Activated gamma-delta T cell treated with anti-CD3 and anti-CD28 coated beads, Interleukin-2, amount 50 U/mL, for 16 hours (primary cell): ENCODE data around the gene TMEM139.
"Not testable (repeated sequence)": the region's sequence is repeated elsewhere in the genome, so short reads cannot be mapped to it uniquely, and the experiment has no call there.

Experiments
- DNase-seq: peaks from one replicate; pipeline ENCODE4 v3.0.0-alpha.2; 2020; ENCODE audit warnings: low read depth

The TMEM139 gene

DNA sequence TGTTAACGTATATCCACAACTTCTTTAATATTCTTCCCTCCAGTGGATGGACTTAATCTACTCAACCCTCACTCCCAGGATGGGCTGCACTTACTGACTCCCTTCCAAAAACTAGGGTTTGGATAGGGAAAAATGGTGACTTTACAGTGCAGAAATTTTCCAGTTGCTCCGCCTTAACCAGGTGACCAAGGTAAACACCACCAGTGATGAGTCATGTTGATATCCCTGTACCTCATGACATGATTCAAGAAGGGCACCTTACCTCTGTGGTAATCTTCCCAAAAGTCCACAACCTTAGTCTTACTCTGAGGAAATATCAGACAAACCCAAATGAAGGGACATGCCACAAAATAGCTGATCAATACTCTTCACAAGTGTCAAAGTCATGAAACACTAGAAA is 25.0 kb upstream of the TMEM139 start:
- DNase-seq = no peak

DNA sequence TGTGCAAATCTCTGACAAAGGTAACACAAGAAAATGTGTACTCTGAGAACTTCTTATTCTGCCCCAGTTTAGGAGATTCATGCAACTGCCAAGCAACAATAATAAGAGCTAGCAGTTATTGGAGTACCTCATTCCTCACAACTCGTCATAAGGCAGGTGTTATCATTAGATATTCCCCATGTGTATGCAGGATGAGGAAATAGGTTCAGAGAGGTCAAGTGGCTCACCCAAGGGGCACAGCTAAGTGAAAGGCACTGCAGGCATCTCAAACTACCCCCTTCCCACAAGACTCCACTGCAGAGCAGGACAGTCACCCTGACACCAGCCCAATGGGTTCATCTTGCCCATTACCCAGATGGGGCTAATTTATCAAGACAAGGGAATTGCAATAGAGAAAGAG is 22.9 kb upstream of the TMEM139 start:
- no peak for DNase-seq

DNA sequence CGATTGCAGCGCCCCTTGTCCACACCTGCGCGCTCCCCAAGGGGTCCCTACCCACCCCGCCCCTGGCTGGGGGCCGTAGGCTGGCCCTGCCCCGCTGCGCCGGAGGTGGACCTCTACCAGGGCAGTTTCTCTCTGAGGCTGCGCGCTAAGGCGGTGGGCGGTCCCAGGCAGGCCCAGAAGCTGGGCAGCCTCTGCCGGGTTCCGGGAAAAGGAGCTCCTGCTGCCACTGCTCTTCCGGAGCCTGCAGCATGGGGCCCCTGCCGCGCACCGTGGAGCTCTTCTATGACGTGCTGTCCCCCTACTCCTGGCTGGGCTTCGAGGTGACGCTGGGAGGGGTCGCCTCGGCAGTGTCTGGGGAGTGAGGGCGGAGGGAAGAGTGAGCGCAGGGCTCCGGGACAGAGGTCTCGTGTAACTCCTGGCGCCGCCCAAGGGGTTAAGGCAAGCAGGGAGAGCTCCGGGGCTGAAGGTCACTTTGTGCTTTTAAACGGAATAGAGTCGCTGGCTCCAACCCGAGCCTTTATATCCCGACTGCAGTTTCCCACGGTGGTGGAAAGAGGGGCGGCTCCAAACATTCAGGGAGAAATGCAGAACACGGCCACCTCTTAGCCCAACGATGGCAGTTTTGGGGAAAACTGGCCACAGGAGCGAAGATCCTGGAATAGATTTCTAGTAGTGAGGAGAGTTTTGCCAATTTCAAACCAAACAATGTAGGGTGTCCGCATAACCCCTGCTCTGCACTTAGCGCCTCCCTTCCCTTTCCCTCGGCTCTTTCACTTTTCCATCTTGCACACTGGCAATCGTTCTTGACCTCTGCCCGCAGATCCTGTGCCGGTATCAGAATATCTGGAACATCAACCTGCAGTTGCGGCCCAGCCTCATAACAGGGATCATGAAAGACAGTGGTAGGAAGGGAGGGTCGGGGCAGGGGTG is 21.2 kb upstream of the TMEM139 start, which contains the start of gene GSTK1:
GSTK1 (plus strand) TSS at position 176 of the 930 bp plus-strand sequence; CDS start at position 249, 73 bp downstream.
- peak; percentile 75 for DNase-seq

DNA sequence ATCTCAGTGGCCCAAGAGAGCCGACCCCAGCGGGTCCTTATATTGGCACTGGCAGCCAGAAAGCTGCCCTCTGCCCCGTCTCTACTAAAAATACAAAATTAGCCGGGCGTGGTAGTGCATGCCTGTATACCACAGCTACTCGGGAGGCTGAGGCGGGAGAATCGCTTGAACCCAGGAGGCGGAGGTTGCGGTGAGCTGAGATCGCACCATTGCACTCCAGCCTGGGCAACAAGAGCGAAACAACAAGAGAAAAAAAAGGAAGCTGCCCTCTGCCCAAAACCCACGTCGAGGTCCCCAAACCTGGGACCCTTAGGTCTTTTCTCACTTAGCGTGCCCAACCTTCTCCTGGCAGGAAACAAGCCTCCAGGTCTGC is 20.6 kb upstream of the TMEM139 start:
- not testable (repeated sequence) for DNase-seq

DNA sequence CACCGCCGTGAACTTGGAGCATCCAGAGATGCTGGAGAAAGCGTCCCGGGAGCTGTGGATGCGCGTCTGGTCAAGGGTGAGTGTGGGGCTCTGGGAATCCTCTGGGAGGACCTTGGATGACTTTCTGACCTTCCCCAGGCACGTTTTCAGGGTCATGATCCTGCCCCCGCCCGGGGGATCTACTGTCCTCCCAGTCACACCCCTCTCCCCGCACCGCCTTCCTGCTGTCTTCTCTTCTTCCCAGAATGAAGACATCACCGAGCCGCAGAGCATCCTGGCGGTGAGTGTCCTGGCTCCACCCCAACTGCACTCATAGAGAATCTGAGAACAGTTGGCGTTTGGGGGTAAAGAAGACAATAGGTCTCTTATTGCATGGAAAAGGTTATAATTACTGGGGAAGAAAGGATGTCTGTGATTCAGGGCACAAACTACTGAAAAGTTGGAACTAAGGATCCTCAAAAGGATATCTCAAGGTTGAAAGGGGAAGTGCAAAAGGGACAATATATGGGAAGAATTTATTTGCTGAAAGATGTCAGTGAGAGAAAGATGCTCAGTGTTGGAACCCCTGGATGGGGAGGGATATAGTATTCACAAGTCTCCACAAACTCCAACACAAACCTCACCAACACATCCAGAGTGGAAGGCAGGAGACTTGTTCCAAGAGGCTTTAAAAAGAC is 19.6 kb upstream of the TMEM139 start:
- no peak for DNase-seq

DNA sequence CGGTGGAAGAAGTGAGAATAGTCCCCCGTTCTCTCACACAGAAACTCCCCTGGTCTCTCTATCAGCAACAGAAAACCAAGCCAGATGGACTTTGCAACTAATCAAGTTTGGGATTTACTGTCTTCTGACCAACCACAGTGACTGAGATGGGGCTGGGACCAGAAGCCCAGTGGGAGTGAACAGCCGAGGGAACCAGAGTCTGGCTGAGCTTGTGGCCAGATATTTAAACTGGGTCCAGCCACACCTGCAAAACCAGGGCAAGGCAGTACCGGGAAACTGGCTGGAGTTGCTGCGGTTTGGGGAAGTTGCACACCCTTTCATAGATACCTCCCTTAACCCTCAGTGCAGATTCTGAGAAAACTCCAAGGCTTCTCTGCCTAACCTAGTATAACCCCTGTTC is 15.5 kb upstream of the TMEM139 start:
- DNase-seq = no peak

DNA sequence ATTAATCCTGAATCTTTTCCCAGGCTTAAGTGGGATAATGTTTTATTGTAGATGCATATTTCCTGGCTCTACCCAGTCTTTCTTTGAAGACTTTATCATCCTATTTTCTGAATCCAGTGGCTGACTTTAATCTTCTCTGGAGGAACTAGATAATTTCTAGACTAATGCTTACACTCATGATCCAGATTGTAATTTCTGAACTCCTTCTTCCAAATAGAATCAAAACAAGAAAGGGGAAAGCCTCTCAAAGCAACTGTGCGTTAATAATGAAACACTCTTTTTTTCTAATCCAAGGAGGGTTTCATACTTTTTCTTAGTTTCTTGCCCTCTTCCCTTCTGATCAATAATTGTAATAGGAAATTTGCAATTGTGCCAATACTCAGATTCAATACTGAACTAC is 13.5 kb upstream of the TMEM139 start:
- no peak for DNase-seq

DNA sequence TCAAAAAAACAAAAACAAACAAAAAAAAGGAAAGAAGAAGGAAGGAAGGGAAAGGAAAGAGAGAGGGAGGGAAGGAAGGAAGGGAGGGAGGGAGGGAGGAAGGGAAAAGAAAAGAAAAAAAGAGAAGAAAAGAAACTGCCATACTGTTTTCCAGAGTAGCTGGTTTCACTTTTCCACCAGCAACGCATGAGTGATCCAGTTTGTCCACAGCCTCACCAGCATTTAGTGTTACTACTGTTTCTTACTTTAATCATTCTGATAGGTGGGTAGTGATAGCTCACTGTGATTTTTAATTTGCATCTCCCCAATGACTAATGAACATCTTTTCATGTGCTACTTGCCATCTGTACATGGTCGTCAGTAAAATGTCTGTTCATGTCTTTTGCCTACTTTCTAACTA is 11.9 kb upstream of the TMEM139 start:
- no peak for DNase-seq

DNA sequence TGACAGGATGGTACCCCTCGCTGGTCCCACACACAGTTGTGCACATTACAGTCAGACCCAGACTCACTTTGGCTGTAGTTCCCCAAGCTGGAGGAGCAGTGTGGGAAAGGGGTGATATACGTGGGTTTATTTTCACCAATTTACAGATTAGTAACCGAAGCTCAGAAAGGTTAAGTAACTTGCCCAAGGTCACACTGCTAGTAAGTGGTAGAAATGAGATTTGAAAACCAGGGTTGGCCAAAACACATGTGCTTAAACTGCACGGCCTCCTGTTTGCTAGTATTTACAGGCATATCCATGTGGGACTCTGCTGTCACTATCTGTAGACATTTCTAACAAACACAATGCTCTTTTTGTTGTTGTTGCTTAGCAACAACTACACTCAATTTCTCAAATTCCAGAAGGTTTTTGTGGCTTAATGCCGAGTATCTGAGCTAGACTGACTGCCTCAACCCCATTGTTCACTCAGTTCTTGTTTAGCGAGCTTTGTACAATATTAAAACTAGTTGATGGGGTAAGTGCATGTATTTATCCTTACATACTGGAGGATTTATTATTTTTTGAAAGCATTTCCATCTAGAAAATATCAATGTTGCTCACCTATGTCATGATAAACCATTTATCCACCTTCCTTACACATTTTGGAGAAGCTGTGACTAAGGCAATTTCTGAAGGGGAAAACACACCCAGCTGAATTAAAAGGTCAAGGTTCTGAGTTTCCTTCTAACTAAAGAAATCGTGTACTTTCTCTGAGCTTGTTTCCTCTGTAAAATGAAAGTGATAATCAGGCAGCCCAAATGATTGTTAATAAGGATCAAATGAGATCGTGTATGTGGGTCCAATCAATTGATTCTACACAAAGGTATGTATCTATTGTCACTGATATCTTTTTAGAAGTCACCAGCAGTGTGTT is 5.3 kb upstream of the TMEM139 start:
- no peak for DNase-seq

DNA sequence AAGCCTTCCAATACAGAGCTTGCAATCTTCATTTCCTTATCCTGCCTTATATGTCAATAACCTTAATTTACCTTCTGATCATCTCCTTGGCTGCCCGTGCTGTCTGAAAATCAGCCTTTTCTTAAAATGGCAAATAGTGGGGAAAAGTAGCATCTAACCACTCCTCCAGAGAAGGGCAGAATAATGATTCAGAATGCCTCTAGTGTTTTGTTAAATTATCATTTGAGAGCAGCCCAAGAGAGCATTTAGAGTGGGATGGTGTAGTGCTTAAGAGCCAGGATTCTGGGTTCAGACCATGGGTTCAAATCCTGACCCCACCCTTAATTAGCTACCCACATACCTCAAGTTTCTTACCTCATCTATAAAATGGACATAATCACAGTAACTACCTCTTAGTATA is 4.6 kb upstream of the TMEM139 start:
- DNase-seq = no peak

DNA sequence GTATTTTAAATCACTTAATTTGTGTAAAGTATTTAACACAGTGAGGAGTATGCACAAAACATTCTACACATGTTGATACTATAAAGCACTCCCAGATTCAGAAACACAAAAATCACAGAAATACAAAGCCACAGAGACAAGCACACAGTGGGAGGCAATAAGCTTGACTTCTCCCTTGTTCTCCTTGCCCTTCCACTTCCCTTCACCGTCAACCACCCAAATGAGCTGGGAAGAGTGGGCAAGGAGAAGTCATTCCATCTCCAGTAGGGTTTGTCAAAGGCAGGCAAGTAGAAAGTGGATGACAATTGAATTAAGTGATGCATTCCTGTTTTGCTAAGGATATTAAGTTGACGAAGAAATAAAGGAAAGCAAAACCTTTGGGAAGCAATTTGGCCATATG is 4.2 kb upstream of the TMEM139 start:
- DNase-seq = no peak

DNA sequence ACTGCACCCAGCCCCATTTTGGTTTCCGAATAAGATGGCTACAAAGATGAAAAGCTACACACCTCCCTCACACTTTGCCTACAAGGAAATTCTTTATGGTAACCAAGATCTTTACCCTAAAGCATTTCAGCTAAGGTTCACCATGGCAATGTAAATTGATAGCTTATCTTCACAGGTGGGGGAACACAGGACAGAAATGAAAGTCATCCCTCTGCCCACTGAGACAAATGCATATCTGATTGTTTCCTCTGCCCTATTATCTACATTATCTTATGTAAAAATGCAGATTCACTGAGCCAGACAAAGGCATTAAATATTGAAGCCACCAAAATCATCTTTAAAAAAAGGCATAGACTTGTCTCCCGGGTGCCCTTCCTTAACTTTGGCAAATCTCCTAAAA is 3.2 kb upstream of the TMEM139 start:
- no peak for DNase-seq

DNA sequence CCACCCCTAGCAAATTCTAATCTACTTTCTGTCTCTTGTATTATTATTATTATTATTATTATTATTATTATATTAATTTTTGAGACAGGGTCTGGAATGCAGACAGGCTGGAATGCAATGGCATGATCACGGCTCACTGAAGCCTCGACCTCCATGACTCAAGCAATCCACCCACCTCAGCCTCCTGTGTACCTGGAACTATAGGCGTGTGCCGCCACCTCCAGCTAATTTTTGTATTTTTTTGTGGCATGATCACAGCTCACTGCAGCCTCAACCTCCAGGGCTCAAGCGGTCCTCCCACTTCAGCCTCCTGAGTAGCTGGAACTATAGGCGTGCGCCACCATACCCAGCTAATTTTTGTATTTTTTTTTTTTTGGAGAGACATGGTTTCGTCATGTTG is 2.6 kb upstream of the TMEM139 start:
- no peak for DNase-seq

DNA sequence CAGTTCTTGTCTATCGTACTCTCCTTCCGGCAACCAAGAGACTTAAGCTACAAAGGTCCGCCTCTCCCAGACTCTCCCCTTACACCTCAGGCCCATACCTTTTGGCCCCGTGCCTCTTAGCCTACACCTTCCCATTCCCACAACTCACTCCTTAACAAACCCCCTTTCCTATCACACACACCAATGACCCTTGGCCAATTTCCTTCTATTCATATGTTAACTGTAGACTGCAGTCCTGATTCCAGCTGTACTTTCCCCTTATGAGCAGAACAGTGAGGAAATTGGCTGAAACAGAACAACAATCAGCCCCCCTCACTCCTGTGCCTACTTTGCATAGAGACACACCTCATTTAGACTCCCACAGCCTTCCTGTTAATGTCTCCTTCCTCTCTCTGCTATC is 1.4 kb upstream of the TMEM139 start:
- no peak for DNase-seq

DNA sequence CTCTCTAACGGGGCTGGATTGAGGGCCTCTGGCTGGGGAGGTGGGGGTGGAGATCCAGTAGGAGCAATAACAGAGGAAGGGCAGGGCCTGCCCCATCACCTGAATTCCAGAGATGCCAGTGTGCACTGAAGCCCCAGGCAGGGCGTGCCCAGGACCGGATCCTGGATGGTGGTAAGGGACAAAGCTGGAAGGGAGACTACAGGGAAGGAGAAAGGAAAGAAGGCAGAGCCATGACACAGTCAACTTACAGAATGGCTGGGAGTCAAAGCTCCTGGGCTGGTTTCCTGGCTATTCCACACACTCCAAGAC is 666 bp downstream of the TMEM139 start:
- DNase-seq = no peak

DNA sequence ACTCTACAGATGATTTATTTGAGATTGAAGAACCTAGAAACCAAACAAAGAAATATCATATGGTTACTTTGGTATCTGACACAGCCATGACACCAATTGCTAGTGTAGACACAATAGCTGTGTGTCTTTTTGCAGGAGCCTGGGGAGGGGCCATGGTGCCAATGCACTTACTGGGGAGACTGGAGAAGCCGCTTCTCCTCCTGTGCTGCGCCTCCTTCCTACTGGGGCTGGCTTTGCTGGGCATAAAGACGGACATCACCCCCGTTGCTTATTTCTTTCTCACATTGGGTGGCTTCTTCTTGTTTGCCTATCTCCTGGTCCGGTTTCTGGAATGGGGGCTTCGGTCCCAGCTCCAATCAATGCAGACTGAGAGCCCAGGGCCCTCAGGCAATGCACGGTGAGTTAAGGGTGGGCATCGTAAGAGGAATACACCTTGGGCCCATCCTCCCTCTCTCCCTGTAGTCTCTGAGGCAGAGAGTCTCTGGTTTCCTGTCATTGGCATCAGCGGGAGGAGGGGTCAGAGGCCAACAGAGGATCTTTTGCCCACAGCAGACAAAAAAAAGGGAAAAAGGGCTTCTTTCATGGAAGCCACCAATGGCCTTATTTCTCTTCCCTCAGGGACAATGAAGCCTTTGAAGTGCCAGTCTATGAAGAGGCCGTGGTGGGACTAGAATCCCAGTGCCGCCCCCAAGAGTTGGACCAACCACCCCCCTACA is 1.2 kb downstream of the TMEM139 start:
- no peak for DNase-seq

DNA sequence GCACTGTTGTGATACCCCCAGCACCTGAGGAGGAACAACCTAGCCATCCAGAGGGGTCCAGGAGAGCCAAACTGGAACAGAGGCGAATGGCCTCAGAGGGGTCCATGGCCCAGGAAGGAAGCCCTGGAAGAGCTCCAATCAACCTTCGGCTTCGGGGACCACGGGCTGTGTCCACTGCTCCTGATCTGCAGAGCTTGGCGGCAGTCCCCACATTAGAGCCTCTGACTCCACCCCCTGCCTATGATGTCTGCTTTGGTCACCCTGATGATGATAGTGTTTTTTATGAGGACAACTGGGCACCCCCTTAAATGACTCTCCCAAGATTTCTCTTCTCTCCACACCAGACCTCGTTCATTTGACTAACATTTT is 1.7 kb downstream of the TMEM139 start:
- DNase-seq = no peak

DNA sequence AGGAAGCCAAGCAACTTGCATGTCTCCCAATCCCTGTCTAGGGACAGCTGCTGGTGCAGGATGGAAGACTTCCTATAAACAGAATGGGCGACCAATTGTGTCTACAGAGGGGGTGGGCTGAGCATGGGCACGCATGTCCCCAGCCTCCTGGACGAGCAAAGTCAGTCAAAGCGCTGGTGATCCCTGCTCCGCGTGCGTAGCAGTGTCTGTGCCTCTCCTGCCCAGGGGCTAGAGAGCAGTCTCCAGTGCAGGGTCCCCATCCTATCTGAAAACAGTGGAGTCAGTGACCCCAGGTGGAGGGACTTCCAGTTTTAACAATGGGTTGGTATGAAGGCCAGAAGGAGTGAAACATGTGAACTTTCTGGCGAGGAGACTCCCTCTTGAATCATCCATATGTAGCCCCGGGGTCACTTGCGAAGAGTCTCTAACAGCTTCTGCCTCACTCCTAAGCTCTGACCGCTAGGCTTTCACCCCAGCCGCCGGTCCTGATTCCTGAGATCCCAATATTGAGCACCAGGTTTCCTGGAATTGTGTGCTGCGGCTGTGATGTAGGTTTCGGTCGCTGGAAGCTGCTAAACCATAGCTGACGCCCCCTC is 2.7 kb downstream of the TMEM139 start:
- no peak for DNase-seq

DNA sequence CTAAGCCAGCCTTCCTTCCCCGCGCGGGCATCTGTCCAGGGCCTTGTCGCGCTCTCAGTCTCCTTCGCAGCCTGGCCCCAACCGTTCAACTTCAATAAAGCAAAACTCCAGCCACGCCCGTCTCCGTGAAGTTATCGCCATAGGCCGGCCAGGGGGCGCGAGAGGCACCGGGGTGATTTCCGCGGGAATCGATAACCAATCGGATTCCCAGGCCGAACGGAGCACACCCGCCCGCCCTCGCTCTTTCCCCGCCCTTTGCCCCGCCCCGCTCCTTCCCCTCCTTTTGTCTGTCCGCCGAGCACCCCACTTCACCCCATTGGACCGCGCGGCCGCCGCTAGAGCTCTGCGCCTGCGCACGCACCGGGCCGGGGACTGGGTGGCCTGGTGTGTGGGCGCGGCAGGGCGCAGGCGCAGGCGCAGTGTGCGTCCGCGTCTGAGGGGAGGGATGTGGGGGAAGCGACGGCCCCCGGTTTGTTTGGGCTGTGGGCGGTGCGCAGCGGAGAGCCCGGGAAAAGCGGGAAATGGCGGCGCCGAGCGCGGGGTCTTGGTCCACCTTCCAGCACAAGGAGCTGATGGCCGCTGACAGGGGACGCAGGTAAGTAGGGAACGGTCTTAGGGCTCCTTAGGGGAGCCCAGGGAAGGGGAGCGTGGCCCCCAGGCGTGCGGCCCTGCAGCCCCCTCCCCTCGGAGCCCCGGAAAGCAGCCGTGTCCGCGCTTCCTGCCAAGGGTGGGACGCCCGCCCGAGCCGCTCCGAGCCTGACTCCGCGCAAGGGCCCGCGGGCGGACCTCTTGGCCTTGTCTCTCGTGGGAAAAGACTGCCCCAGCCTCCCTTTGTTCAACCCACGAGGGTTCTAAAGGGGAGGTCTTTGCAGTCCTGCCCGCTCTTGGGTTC is 3.4 kb downstream of the TMEM139 start, which contains the start of gene CASP2:
CASP2 (plus strand) TSS at position 417 of the 892 bp plus-strand sequence; CDS start at position 522, 105 bp downstream.
- peak; percentile 95 for DNase-seq

DNA sequence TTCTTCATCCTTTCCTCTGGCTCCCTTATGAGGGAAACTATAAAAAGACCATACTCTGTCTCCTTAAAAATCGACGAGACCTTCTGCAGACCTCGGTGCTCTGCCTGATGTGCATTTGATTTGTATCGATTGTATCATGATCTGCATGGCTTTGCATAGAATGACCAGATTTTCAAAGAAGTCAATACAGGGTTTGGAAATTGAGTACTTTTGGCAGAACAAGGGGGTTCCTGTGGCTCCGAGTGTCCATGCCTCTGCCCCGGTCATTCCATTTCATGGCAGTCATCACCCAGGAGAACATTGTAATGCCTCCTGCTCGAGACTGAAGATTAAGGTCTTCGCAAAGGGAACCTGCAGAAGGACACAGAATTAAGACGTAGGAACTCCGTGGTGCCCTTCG is 4.1 kb downstream of the TMEM139 start:
- DNase-seq = no peak
